Lower lobe of right lung (tissue), 2 donors: Measurements from ENCODE around the gene STBD1. TPM values are rescaled to one million over a fixed set of nuclear protein-coding genes. Genes with fewer than 3 reads are reported as not detected.

ENCODE experiments used
- ATAC-seq, 2 donors: fragments of 200-7000 bp; cut with Tn5 transposase; one replicate each; pipeline ENCODE4 v1.9.1; 2020 to 2022; ENCODE audit warnings: mild to moderate bottlenecking in 2 of 2, moderate library complexity in 2 of 2
- DNase-seq: peaks from one replicate; pipeline ENCODE4 v3.0.0-alpha.2; 2020
- H3K27ac ChIP-seq: fragments of 200-600 bp; one replicate; pipeline ENCODE4 v1.8.0; 2022
- H3K27me3 ChIP-seq: fragments of 200-600 bp; one replicate; pipeline ENCODE4 v1.8.0; 2022; ENCODE audit warnings: low read depth
- H3K36me3 ChIP-seq: fragments of 200-600 bp; one replicate; pipeline ENCODE4 v1.8.0; 2022; ENCODE audit warnings: mild to moderate bottlenecking
- H3K4me1 ChIP-seq: fragments of 200-600 bp; one replicate; pipeline ENCODE4 v1.8.0; 2022
- H3K4me3 ChIP-seq: fragments of 200-600 bp; one replicate; pipeline ENCODE4 v1.8.0; 2022; ENCODE audit warnings: mild to moderate bottlenecking
- H3K9me3 ChIP-seq: fragments of 200-600 bp; one replicate; pipeline ENCODE4 v1.8.0; 2022
- CTCF ChIP-seq: fragments of 200-600 bp; IDR thresholded peaks from one replicate; pipeline ENCODE4 v1.8.0; 2022; ENCODE audit warnings: antibody characterized with exemption, mild to moderate bottlenecking
- intact Hi-C: fragments of 100-400 bp; cut with DNase I; formaldehyde crosslinking; loops from one replicate; pipeline ENCODE4 v1.11.0; 2022
- total RNA-seq: library from RNA; stranded (reverse); fragmentation: NEBNext Ultra II Directional; extraction: Animal tissue kit (Norgen Biotek cat#: 25700); gene quantifications from one replicate; pipeline ENCODE4 v1.2.1, GENCODE V29; 2021
- donor health status: DM: no; HTN: yes; CAD: no; lungs with severe emphysema.

Gene STBD1
- total RNA-seq, 1 donor from 2014 or later, result 5.5 TPM

GRCh38 chr4:76322236-76322635 lies 15.7 kb downstream of the STBD1 start:
- Histone ChIP-seq H3K4me1 (no peaks in the 10 kb centered on the region), H3K9me3 (peaks cover 23% of the 10 kb centered on the region), H3K4me3 (no peak overlapping the region), H3K27me3 (no peaks in the 10 kb centered on the region), H3K27ac (no peak overlapping the region), H3K36me3 (no peaks in the 10 kb centered on the region)
- TF ChIP-seq CTCF, result no peak
- DNase-seq (no peak), ATAC-seq (no peak)
- intact Hi-C loops, result no loop called here

- Histone ChIP-seq H3K4me3 (no peak overlapping the region), H3K27ac (no peak overlapping the region), H3K36me3 (no peaks in the 10 kb centered on the region), H3K27me3 (no peaks in the 10 kb centered on the region), H3K9me3 (peaks cover 23% of the 10 kb centered on the region), H3K4me1 (no peaks in the 10 kb centered on the region)
- intact Hi-C loops, result no loop called here
- ATAC-seq, result no peak
- TF ChIP-seq CTCF, result no peak
- no peak for DNase-seq
Measured at GRCh38 chr4:76325072-76325471, 18.5 kb downstream of the STBD1 start.

- H3K4me1 ChIP-seq, result no peaks in the 10 kb centered on the region
- no peak for DNase-seq
Measured at GRCh38 chr4:76326515-76326914, 20.0 kb downstream of the STBD1 start.

GRCh38 chr4:76334885-76335284 lies 28.4 kb downstream of the STBD1 start:
- Histone ChIP-seq H3K9me3 (no peaks in the 10 kb centered on the region), H3K27ac (no peak overlapping the region), H3K27me3 (no peaks in the 10 kb centered on the region), H3K36me3 (no peaks in the 10 kb centered on the region), H3K4me1 (no peaks in the 10 kb centered on the region), H3K4me3 (no peak overlapping the region)
- no peak for TF ChIP-seq CTCF
- no peak for ATAC-seq
- intact Hi-C loops, result no loop called here
- DNase-seq, result no peak

More at GRCh38 chr4:76326515-76326914, 20.0 kb downstream of the STBD1 start:
- peaks cover 23% of the 10 kb centered on the region for H3K9me3 ChIP-seq
- H3K27me3 ChIP-seq, result no peaks in the 10 kb centered on the region
- H3K27ac ChIP-seq, result no peak overlapping the region
- intact Hi-C loops, result no loop called here
- no peak for TF ChIP-seq CTCF
- ATAC-seq, result no peak
- H3K4me3 ChIP-seq, result no peak overlapping the region
- H3K36me3 ChIP-seq, result no peaks in the 10 kb centered on the region

GRCh38 chr4:76339364-76339763 lies 32.8 kb downstream of the STBD1 start:
- Histone ChIP-seq H3K9me3 (no peaks in the 10 kb centered on the region), H3K27ac (no peak overlapping the region), H3K36me3 (no peaks in the 10 kb centered on the region), H3K4me3 (no peak overlapping the region), H3K27me3 (no peaks in the 10 kb centered on the region), H3K4me1 (no peaks in the 10 kb centered on the region)
- no peak for TF ChIP-seq CTCF
- DNase-seq (no peak), ATAC-seq (no peak)
- intact Hi-C loops, result no loop called here

GRCh38 chr4:76341063-76341462 lies 34.5 kb downstream of the STBD1 start:
- Histone ChIP-seq H3K27me3 (no peaks in the 10 kb centered on the region), H3K27ac (no peak overlapping the region), H3K4me3 (no peak overlapping the region), H3K9me3 (no peaks in the 10 kb centered on the region), H3K36me3 (no peaks in the 10 kb centered on the region), H3K4me1 (no peaks in the 10 kb centered on the region)
- ATAC-seq, result peak in 1 of 2 donors; percentile 54
- intact Hi-C loops, result no loop called here
- no peak for DNase-seq
- no peak for TF ChIP-seq CTCF
